ENCODE data around the gene DAB1.

DNA sequence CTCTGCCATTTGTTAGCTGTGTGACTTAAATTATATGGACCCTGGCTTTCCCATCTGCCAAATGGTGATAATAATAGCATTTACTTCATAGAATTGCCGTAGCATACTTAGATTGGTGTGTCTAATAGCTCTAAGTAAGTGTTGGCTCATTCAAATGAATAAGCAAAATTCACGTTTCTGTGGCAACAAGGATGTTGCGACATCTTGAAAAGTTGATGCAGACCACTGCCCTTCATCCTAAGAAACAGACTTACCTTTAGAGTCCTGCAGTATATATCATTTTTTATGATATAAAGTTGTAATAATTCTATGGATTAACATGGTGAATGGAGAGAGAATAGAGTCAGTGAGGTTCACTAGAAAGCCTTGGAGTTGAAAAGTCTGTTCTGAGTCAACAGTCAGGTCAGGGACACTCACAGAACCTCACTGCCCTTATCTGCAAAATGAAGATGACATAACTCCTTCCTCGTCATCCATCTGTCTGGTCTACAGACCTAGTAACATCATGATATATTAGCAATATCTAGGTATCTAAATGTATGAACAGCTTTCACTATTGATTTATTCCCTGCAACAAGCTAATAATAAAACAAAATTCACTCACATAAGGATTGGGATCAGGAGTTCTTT, 290.8 kb downstream of the DAB1 start:
- TF ChIP-seq, protein P1, sequence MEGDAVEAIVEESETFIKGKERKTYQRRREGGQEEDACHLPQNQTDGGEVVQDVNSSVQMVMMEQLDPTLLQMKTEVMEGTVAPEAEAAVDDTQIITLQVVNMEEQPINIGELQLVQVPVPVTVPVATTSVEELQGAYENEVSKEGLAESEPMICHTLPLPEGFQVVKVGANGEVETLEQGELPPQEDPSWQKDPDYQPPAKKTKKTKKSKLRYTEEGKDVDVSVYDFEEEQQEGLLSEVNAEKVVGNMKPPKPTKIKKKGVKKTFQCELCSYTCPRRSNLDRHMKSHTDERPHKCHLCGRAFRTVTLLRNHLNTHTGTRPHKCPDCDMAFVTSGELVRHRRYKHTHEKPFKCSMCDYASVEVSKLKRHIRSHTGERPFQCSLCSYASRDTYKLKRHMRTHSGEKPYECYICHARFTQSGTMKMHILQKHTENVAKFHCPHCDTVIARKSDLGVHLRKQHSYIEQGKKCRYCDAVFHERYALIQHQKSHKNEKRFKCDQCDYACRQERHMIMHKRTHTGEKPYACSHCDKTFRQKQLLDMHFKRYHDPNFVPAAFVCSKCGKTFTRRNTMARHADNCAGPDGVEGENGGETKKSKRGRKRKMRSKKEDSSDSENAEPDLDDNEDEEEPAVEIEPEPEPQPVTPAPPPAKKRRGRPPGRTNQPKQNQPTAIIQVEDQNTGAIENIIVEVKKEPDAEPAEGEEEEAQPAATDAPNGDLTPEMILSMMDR (IDR thresholded peaks at IDR 0.05) = no peak
- TF ChIP-seq POLR2A (IDR thresholded peaks at IDR 0.05) = no peak

Data from right lobe of liver (tissue), 4 donors.